GM21423 (cell line): ENCODE measurements around the gene APOL6.

Experiments used
- ATAC-seq: cut with Tn5 transposase; IDR thresholded peaks from one replicate; pipeline ENCODE4 v1.9.1; 2021; ENCODE audit warnings: mild to moderate bottlenecking, moderate library complexity; ENCODE audit not compliant: unreplicated experiment

The APOL6 gene, protein sequence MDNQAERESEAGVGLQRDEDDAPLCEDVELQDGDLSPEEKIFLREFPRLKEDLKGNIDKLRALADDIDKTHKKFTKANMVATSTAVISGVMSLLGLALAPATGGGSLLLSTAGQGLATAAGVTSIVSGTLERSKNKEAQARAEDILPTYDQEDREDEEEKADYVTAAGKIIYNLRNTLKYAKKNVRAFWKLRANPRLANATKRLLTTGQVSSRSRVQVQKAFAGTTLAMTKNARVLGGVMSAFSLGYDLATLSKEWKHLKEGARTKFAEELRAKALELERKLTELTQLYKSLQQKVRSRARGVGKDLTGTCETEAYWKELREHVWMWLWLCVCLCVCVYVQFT

GRCh38 chr22:35648066-35649025 lies at the start of gene APOL6:
Gene APOL6 (plus strand): TSS chr22:35648446. CDS start chr22:35656426, 7,980 bp downstream.
- ATAC-seq: peak; percentile 53

GRCh38 chr22:35599364-35599763 lies 48.9 kb upstream of the APOL6 start:
- no peak for ATAC-seq

- no peak for ATAC-seq
Measured at GRCh38 chr22:35600476-35600875, 47.8 kb upstream of the APOL6 start.

DNA sequence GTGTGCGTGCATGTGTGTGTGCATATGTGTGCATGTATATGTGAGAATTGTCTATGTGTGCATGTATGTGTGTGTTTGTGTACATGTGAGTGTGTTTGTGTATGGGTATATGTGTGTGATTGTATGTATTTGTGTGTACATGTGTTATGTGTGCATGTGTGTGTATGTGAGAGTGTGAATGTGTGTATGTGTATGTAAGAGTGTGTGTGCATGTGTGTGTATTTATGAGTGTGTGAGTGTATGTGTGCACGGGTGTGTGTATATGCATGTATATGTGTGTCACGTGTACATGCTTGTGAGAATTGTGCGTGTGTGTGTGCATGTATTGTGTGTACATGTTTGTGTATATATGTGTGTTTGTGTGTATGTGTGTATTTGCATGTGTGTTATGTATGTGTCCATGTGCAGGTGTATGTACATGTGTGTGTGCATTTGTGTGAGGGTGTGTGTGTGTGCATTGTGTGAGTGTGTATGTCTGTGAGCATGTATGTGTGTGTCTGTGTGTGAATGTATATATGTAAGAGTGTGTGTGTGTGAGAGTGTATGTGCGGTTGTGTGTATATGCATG lies 47.1 kb upstream of the APOL6 start:
- ATAC-seq: no peak

DNA sequence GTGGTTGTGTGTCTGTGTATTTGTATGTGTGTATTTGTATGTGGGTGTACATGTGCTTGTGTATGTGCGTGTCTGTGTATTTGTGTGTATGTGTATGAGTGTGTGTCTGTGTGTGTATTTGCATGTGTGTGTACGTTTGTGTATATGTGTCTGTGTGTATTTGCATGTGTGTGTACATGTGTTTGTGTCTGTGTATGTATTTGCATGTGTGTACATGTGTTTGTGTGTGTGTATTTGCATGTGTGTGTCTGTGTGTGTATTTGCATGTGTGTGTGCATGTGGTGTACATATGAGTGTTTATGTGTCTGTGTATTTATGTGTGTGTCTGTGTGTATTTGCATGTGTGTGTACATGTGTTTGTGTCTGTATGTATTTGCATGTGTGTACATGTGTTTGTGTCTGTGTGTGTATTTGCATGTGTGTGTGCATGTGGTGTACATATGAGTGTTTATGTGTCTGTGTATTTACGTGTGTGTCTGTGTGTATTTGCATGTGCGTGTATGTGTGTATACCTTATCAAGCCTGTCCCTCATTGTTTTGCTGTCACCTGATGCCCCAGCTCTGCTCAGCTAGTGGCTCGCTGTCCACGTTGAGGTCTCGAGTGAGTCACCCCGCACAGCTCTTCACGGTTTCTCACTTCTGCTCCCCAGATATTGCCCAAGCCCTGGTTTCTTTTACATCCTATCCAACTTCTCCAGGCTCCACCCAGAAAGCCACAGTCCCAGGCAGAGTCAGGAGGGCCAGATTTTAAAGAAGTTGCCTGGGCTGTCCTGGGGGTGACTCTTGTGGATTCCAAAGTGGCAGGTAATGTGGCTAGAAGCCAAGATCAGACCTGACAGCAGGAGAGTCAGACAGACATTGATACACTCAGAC lies 46.3 kb upstream of the APOL6 start:
- no peak for ATAC-seq

DNA sequence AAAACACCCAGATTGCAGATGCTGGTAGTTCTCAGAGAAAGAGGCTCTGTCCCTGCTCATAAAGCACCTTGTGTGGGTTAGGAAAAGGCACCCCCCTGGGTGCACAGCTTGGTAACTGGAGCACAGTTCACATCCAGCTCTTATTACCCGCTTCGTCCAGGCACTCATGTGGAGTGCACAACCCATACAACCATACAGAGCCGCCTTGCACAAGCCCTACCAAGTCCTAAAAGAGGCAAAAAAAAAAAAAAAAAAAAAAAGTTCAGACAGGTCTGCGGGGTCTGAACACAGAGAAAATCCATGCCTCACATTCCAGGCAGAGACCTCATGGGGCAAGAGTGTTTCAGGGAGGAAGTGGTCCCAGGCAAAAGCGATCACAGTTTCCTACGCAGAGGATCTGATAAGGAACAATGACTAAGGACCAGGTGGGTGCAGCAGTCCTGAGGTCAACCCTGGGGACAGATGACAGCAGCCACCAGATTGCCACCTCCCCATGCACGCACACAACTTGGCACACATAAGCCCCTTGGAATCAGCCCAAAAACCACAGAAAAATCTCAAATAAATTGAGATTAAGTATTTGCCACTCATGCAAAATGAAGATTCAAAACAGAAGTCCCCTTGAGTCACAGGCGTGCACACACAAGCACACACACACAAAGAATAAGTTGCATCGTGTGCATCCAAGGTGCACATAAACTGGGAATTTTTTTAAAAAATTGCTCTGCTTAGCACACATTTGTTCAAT lies 43.5 kb upstream of the APOL6 start:
- ATAC-seq: no peak

DNA sequence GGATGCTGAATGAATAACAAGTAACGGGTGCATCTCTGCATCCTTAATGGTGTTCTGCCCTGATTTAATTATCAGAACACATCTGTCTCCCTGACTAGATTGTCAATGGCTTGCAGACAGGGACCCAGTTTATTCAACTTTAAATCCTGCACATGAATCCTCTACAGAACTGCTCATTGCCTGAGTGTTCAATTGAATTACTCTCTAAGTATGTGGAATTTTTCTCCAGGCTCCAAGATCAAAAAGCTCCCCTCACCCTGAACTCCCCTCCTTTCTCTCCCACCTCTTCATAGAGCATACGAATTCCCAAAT lies 42.9 kb upstream of the APOL6 start:
- ATAC-seq: no peak

GRCh38 chr22:35605851-35606481 lies 42.3 kb upstream of the APOL6 start:
- ATAC-seq: no peak

GRCh38 chr22:35606916-35607315 lies 41.3 kb upstream of the APOL6 start:
- no peak for ATAC-seq

DNA sequence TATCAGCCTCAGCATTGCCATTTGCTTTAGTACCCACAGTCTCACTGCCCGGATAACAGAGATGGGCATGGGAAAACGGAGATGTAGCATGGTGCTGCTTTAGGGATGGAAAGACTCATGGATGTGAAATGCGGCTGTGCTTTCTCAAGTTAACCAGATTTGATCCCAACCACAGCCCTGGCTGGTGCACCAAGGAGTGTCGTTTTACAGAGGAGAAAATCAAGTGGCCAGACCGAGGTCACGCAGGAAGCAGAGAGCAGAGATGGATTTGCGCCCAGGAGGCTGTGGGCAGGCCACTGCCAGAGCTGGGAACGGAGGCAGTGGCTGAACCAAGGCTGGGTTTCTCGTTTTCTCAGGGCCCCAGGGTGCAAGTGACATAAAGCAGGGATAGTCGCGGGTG lies 40.2 kb upstream of the APOL6 start:
- ATAC-seq: no peak

- no peak for ATAC-seq
Measured at GRCh38 chr22:35609261-35609660, 39.0 kb upstream of the APOL6 start.

DNA sequence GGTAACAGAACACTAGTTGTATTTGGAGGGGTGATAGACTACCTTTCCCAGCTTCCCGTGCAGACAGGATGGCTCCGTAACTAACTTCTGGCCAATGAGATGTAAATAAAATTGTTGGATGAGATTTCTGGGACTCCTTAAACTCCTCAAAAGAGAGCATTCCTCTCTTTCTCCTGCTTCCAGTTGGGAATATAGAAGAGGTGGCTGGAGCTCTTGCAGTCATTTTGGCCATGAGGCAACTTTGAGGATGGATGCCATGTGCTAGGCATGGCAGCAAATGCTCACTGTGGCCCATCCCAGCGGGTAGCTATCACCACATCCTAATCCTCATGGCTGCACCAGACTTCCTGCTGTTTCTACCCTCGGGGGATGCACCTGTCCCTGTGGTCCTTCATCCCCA lies 38.5 kb upstream of the APOL6 start:
- ATAC-seq: no peak

- ATAC-seq: no peak
Measured at GRCh38 chr22:35610741-35611140, 37.5 kb upstream of the APOL6 start.

GRCh38 chr22:35611200-35611890 lies 36.9 kb upstream of the APOL6 start:
- ATAC-seq: no peak

DNA sequence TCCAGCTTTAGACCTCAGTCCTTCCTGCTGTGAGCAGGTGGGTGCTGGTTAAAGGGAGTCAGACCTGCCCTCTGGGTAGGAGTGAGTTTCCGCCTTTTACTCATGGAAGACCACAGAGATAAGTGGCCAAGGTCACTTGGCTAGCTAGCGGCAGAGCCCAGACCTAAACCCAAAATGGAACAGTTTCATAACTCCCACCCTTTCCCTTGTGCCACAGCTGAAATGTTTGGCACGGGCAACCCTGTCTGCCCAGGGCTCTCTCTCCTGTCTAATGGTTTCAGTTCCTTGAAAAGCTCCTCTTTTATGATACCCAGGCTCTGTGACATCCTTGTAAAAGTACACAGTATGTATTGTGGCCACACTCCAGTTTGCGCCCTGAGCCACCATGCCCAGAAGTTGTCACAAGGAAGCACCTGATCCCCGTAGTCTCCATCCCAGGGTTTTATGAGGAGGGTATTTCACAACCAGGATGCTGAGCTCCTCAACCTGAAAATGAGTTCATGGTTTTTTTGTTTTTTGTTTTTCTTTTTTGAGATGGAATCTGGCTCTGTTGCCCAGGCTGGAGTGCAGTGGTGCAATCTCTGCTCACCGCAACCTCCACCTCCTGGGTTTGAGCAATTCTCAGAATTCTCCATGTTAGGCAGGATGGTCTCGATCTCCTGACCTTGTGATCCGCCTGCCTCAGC lies 36.2 kb upstream of the APOL6 start:
- ATAC-seq: no peak

DNA sequence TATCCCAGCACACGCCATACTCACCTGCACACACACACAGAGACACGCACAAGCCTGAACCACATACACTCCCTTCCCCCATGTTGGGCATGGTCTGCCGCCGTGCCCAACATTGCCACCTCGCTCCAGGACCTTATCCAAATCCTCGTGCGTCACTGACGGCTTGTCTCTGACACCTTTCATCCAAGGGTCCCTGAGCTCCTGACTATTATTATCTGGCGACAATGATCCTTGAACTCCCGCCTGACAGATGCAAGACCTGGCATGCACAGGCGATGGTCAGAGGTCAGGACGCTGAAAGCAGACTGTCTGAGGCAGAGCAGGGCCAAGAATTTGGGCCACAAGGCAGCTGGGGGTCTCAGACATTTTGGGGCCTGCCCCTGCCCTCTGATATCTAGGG lies 35.3 kb upstream of the APOL6 start:
- ATAC-seq: no peak

DNA sequence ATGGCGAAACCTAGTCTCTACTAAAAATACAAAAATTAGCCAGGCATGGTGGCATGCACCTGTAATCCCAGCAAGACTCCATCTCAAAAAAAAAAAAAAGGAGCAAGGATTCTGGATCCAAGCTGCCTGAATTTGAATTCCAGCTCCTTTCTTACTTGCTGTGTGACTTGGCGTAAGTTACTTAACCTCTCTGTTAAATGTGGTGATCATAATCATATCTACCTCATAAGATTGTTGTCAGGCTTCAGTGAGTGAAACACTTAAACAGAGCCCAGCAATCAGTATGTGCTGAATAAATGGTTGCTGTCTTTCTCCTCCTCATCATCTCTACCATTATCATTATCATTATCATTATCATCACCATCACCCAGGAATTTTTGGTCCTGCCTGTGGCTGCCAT lies 33.8 kb upstream of the APOL6 start:
- ATAC-seq: no peak

- ATAC-seq: no peak
Measured at GRCh38 chr22:35615156-35615555, 33.1 kb upstream of the APOL6 start.

DNA sequence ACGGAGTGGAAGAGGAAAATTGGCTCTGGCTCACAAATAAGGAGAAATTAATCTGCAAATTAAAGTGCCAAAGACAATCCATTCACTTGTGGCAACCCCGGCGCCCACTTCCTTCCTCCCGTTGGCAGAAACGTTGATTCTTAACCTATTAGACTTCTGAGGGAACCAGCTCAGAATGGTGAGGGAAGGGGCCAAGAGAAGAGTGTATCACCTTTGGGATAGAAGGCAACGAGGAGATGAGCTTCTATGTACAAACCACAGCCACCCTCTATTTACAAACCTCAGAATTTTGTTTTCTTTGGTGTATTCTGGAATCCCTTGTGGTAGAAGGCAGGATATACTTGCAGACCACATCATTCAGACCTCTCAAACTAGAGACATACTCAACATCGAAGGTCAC lies 32.2 kb upstream of the APOL6 start:
- ATAC-seq: no peak
